WTC11 (cell line): ENCODE results near the gene CASP3.

Source experiments
- ELF4 ChIP-seq: sonication (generic); formaldehyde crosslinking; IDR thresholded peaks from 2 replicates; pipeline ENCODE4 v1.8.1; 2022; ENCODE audit warnings: low read depth, mild to moderate bottlenecking, moderate library complexity, missing genetic modification reagents
- MYBL2 ChIP-seq: sonication (generic); formaldehyde crosslinking; IDR thresholded peaks from 2 replicates; pipeline ENCODE4 v1.8.1; 2023; ENCODE audit warnings: mild to moderate bottlenecking, moderate library complexity, missing genetic modification reagents
- SP1 ChIP-seq: sonication (generic); formaldehyde crosslinking; conservative IDR thresholded peaks from 2 replicates; pipeline ENCODE4 v1.8.1; 2022; ENCODE audit warnings: missing genetic modification reagents
- ZBTB21 ChIP-seq: sonication (generic); formaldehyde crosslinking; IDR thresholded peaks from 2 replicates; pipeline ENCODE4 v1.8.1; 2023; ENCODE audit warnings: mild to moderate bottlenecking, missing genetic modification reagents, borderline replicate concordance
- TF ChIP-seq, protein P1 (sequence below): fragments of 200-600 bp; IDR thresholded peaks from 2 replicates; pipeline ENCODE4 v1.8.0; 2022; ENCODE audit warnings: antibody characterized with exemption
- TF ChIP-seq, protein P2 (sequence below): sonication (generic); formaldehyde crosslinking; IDR thresholded peaks from 2 replicates; pipeline ENCODE4 v1.8.1; 2023; ENCODE audit warnings: mild to moderate bottlenecking, missing genetic modification reagents, borderline replicate concordance

- no peak for TF ChIP-seq SP1 (CRISPR knock-in tag)
- no peak for TF ChIP-seq ZBTB21
- TF ChIP-seq, protein P1, sequence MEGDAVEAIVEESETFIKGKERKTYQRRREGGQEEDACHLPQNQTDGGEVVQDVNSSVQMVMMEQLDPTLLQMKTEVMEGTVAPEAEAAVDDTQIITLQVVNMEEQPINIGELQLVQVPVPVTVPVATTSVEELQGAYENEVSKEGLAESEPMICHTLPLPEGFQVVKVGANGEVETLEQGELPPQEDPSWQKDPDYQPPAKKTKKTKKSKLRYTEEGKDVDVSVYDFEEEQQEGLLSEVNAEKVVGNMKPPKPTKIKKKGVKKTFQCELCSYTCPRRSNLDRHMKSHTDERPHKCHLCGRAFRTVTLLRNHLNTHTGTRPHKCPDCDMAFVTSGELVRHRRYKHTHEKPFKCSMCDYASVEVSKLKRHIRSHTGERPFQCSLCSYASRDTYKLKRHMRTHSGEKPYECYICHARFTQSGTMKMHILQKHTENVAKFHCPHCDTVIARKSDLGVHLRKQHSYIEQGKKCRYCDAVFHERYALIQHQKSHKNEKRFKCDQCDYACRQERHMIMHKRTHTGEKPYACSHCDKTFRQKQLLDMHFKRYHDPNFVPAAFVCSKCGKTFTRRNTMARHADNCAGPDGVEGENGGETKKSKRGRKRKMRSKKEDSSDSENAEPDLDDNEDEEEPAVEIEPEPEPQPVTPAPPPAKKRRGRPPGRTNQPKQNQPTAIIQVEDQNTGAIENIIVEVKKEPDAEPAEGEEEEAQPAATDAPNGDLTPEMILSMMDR, result no peak
- TF ChIP-seq, protein P2, sequence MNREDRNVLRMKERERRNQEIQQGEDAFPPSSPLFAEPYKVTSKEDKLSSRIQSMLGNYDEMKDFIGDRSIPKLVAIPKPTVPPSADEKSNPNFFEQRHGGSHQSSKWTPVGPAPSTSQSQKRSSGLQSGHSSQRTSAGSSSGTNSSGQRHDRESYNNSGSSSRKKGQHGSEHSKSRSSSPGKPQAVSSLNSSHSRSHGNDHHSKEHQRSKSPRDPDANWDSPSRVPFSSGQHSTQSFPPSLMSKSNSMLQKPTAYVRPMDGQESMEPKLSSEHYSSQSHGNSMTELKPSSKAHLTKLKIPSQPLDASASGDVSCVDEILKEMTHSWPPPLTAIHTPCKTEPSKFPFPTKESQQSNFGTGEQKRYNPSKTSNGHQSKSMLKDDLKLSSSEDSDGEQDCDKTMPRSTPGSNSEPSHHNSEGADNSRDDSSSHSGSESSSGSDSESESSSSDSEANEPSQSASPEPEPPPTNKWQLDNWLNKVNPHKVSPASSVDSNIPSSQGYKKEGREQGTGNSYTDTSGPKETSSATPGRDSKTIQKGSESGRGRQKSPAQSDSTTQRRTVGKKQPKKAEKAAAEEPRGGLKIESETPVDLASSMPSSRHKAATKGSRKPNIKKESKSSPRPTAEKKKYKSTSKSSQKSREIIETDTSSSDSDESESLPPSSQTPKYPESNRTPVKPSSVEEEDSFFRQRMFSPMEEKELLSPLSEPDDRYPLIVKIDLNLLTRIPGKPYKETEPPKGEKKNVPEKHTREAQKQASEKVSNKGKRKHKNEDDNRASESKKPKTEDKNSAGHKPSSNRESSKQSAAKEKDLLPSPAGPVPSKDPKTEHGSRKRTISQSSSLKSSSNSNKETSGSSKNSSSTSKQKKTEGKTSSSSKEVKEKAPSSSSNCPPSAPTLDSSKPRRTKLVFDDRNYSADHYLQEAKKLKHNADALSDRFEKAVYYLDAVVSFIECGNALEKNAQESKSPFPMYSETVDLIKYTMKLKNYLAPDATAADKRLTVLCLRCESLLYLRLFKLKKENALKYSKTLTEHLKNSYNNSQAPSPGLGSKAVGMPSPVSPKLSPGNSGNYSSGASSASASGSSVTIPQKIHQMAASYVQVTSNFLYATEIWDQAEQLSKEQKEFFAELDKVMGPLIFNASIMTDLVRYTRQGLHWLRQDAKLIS (CRISPR knock-in tag), result no peak
- no peak for TF ChIP-seq MYBL2 (CRISPR knock-in tag)
- no peak for TF ChIP-seq ELF4 (CRISPR knock-in tag)
Measured at GRCh38 chr4:184613405-184613804, 35.8 kb downstream of the CASP3 start.
